NCI-H2196 treated with DMSO at 0.1 percent for 48 hours (cell line): ENCODE measurements around the gene CDH23.
A peak's percentile ranks its signal among the peaks of the same experiment; 100 is the strongest.
"Not testable (repeated sequence)": the region's sequence is repeated elsewhere in the genome, so short reads cannot be mapped to it uniquely, and the experiment has no call there.

ENCODE experiments used
- DNase-seq: peaks from one replicate; lab custom pipeline; 2025; ENCODE audit not compliant: unreplicated experiment; lab: John Stamatoyannopoulos, UW

Gene CDH23

GRCh38 chr10:71837098-71837827 is 440.5 kb downstream of the CDH23 start:
- DNase-seq, result no peak

GRCh38 chr10:71838264-71839211 is 441.8 kb downstream of the CDH23 start:
- no peak for DNase-seq

GRCh38 chr10:71840177-71840957 is 443.6 kb downstream of the CDH23 start:
- DNase-seq, result peak; percentile 17

- DNase-seq, result no peak
These were observed 444.2 kb downstream of the CDH23 start for GRCh38 chr10:71840958-71841335.

- no peak for DNase-seq
These were observed 445.7 kb downstream of the CDH23 start for GRCh38 chr10:71842422-71842821.

GRCh38 chr10:71842856-71843686 is 446.4 kb downstream of the CDH23 start:
- no peak for DNase-seq

GRCh38 chr10:71844084-71844483 is 447.4 kb downstream of the CDH23 start:
- DNase-seq, result no peak

GRCh38 chr10:71844695-71845094 is 448.0 kb downstream of the CDH23 start:
- no peak for DNase-seq

- no peak for DNase-seq
These were observed 449.0 kb downstream of the CDH23 start for GRCh38 chr10:71845410-71846405.

GRCh38 chr10:71846816-71847215 is 450.1 kb downstream of the CDH23 start:
- DNase-seq, result no peak

- DNase-seq, result no peak
These were observed 450.7 kb downstream of the CDH23 start for GRCh38 chr10:71847418-71847817.

- no peak for DNase-seq
These were observed 451.9 kb downstream of the CDH23 start for GRCh38 chr10:71848325-71849275.

GRCh38 chr10:71849461-71849908 is 452.8 kb downstream of the CDH23 start:
- DNase-seq, result no peak

GRCh38 chr10:71850021-71850742 is 453.5 kb downstream of the CDH23 start:
- DNase-seq, result no peak

- DNase-seq, result peak; percentile 70
These were observed 454.2 kb downstream of the CDH23 start, which contains the start of gene PSAP for GRCh38 chr10:71850743-71851464. PSAP (minus strand) TSS chr10:71851251; CDS start chr10:71851221, 30 bp downstream.

GRCh38 chr10:71851465-71852095 is 454.9 kb downstream of the CDH23 start:
- not testable (repeated sequence) for DNase-seq
